Hepatocyte (in vitro differentiated cells): ENCODE data around the gene ACVR1.

Source experiments
- CTCF ChIP-seq: fragments of 200-600 bp; sonication (generic); IDR thresholded peaks from 2 replicates; pipeline ENCODE4 v1.5.1; 2016; ENCODE audit warnings: antibody characterized with exemption, mild to moderate bottlenecking; ENCODE audit not compliant: poor library complexity
- EZH2 ChIP-seq: fragments of 200-600 bp; sonication (generic); IDR thresholded peaks from 2 replicates; pipeline ENCODE4 v1.6.1; 2016; ENCODE audit warnings: antibody characterized with exemption, mild to moderate bottlenecking, borderline replicate concordance
- EZH2phosphoT487 ChIP-seq: fragments of 200-600 bp; sonication (generic); IDR thresholded peaks from one replicate; pipeline ENCODE4 v1.6.1; 2018; ENCODE audit warnings: antibody characterized with exemption, mild to moderate bottlenecking, low read depth, moderate library complexity; ENCODE audit not compliant: unreplicated experiment, severe bottlenecking

DNA sequence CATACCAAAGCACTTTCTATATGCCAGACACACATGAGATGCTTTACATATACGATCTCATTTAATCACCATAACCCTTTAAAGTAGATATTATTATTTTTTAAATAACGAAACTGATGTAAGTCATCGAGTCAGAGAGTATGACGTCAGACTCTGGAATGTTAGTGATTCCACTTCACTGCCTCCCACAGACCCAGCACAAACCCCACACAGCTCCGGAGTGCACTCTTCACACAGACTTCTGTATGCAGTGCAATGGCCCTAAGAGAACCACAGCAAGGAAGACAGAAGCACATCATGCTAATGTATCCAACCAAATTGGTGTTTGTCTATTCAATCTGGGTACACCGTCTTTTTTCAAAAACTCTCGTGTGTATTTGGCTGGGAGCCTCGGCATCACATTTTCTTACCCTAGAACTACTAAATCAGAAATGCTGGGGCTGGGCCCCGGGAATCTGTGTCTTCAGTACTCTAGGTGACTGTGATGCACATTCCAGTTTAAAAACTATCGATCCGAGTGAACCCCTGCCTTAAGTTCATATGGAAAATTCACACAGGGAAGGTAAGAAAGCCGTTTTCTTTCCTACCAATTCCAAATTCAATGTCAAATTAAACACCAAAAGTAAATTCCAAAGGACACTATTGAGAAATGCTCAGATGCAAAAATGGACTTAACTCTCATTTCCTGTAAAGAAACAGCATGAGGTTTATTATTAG lies 129.7 kb downstream of the ACVR1 start:
- no peak for TF ChIP-seq CTCF
- TF ChIP-seq EZH2: no peak
- no peak for TF ChIP-seq EZH2phosphoT487
